ENCODE measurements around the gene SMOC1. TPM values are rescaled to one million over a fixed set of nuclear protein-coding genes. Genes with fewer than 3 reads are reported as not detected.

Gene SMOC1
- total RNA-seq, 1 experiment from 2014 or later: 1.5 TPM

- no peak for DNase-seq (ENCODE audit: low read depth)
Measured at GRCh38 chr14:70006699-70007098, 127.5 kb downstream of the SMOC1 start.

GRCh38 chr14:70008284-70009262 lies 129.4 kb downstream of the SMOC1 start:
- DNase-seq (ENCODE audit: low read depth): no peak

GRCh38 chr14:70009961-70010360 lies 130.7 kb downstream of the SMOC1 start:
- no peak for DNase-seq (ENCODE audit: low read depth)

GRCh38 chr14:70011098-70011497 lies 131.9 kb downstream of the SMOC1 start:
- DNase-seq (ENCODE audit: low read depth): no peak

- DNase-seq (ENCODE audit: low read depth): no peak
Measured at GRCh38 chr14:70011708-70012107, 132.5 kb downstream of the SMOC1 start.

DNA sequence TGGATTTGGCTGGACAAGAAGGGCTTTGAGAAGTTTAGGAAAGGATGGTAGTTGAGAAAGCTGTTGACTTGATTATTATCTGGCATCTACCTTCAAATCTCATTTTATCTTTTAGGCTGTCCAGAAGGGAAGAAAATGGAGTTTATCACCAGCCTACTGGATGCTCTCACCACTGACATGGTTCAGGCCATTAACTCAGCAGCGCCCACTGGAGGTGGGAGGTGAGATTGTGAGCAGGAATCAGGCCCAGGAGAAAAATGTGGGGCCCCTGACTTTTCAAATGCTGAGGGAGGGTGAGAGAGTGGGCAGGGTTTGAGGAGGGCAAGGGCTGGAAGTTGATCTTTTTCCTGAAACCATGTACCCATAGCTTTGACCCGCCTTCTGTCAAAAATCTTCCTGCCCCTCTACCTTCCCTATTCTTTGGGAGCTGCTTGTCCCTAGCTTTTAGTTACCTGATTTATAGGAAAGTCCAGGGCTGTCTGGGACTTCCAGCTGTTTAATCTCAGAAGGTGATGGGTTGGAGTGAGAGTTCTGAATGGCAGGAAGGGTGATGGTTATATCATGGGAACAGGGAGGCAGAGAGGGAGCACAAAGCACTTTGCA lies 134.2 kb downstream of the SMOC1 start:
- DNase-seq (ENCODE audit: low read depth): no peak

- no peak for DNase-seq (ENCODE audit: low read depth)
Measured at GRCh38 chr14:70014406-70015095, 135.3 kb downstream of the SMOC1 start.

- no peak for DNase-seq (ENCODE audit: low read depth)
Measured at GRCh38 chr14:70018230-70018629, 139.0 kb downstream of the SMOC1 start.

- no peak for DNase-seq (ENCODE audit: low read depth)
Measured at GRCh38 chr14:70018713-70019211, 139.5 kb downstream of the SMOC1 start.

GRCh38 chr14:70019695-70020094 lies 140.5 kb downstream of the SMOC1 start:
- DNase-seq (ENCODE audit: low read depth): no peak

DNA sequence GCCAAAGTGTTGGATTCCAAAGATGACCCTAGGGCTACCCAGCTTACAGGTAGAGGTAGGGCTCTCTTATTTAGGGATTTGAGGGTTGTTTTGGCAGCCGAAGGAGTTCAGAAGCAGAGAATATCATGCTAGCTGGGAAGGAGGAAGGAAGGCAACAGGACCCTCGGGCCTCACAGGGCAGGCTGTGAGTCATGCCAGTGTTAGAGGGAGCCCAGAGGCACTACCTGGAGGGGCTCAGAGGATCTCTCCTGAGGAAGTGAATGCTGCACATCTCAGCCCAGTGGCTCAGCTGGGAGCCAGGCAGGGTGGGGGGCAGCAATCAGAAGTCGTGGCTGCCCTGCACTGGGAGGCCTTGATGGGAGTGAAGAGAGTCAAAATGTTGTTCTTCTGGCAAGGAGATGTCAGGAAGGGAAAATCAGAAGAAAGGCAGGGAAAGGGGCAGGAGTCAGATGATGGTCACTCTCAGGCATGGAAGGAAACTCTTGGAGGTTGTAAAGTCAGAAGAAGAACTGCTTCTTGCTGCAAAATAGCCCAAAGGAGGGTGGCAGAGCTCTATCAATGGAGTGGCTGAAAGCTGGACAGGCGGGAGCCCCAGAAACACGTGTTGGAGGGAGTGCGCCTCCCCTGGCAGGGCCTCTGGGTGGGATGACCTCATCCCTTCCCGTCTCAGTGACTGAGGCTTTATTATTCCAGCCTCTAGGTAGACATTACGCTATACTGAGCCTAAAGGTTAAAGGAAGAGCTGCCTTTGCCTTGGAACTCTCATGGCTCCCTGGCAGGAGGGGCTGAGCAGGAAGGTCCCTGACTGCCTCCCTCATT lies 141.3 kb downstream of the SMOC1 start:
- DNase-seq (ENCODE audit: low read depth): peak; percentile 60

DNA sequence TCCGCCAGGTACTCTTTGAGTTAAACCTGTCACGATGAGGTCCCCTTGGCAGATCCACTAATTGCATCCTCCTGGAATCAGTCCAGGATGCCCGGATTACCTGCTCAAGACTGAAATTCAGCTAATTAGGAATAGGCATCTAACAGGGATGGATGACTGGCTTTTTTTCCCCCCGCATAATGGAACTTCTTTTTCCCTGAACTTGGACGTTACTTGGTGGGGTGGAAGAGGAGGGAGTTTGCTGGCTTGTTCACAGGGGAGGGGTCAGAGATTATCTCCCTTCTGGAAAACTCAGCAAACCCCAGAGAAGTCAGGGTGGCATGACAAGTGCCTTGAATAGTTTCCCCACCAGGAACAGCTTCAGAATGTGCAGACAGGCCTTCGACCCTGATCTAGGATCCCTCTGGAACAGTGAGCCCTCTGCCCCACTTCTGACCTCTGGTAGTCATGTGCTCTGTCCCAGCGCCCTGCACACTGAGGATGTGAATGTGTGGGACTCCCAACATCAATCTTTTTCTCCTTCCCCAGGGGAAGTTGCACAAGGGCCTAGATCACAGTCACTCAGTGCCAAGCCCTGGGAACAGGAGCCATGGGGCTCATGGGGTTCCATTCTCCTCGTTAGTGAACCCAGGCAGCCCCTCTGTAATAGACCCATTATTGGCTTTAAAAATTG lies 142.5 kb downstream of the SMOC1 start:
- no peak for DNase-seq (ENCODE audit: low read depth)

- no peak for DNase-seq (ENCODE audit: low read depth)
Measured at GRCh38 chr14:70022771-70023445, 143.7 kb downstream of the SMOC1 start.

GRCh38 chr14:70023871-70024270 lies 144.7 kb downstream of the SMOC1 start:
- peak; percentile 62 for DNase-seq (ENCODE audit: low read depth)

DNA sequence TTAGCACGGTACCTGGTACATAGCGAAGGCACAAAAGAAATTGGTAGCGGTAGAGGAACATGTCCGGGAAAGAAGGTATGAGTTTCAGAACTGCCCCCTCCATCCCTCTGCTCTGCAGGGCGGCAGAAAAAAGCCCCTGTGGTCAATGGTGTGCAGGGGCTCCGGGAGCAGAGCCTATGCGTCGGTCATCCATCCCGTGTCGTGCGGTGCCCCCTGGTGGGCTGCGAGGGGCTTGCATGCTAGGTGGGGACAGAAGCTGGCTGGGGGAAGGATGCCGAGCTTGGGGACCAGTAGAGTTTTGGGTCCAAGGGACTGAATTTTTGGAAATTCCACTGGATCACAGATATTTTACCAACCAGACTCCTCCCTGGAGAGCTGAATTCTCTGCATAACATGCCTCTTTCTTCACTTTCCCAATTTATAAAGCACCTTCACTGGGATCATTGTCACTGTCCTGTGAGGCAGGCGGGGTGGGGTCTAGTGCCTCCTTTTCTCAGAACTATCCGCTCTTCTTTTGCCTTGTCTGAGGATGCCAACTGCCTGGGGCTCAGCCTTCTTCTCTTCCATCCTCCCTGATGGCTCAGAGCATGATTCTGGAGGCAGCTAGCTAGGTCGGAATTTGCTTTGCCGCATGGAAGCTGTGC lies 148.7 kb downstream of the SMOC1 start:
- peak; percentile 57 for DNase-seq (ENCODE audit: low read depth)

GRCh38 chr14:70029296-70030132 lies 150.3 kb downstream of the SMOC1 start:
- no peak for DNase-seq (ENCODE audit: low read depth)

- DNase-seq (ENCODE audit: low read depth): no peak
Measured at GRCh38 chr14:70032016-70032415, 152.8 kb downstream of the SMOC1 start.

- DNase-seq (ENCODE audit: low read depth): peak; percentile 31
Measured at GRCh38 chr14:70032447-70032846, 153.2 kb downstream of the SMOC1 start.

Data from HT1080 (cell line).